Measurements from ENCODE around the gene FNDC3B.

DNA sequence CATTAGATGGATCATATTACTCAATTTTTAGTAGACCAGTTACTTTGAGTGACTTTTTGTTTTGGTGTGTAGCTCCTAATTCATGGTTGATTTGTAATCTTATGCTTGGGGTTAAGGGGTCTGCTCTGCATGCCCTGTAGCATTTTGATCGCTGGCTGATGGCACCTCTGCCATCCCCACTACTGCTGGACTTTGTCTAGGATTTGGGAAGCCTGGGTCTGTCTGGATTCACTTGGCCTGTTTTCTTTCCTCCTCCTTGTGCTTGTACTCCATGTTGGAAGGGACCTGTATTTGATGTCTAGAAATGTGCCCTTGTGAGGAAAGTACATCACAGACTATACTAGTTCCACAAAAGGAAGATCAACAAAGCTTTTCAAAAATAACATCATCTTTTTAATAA, 154.1 kb downstream of the FNDC3B start:
- TF ChIP-seq, protein P1, sequence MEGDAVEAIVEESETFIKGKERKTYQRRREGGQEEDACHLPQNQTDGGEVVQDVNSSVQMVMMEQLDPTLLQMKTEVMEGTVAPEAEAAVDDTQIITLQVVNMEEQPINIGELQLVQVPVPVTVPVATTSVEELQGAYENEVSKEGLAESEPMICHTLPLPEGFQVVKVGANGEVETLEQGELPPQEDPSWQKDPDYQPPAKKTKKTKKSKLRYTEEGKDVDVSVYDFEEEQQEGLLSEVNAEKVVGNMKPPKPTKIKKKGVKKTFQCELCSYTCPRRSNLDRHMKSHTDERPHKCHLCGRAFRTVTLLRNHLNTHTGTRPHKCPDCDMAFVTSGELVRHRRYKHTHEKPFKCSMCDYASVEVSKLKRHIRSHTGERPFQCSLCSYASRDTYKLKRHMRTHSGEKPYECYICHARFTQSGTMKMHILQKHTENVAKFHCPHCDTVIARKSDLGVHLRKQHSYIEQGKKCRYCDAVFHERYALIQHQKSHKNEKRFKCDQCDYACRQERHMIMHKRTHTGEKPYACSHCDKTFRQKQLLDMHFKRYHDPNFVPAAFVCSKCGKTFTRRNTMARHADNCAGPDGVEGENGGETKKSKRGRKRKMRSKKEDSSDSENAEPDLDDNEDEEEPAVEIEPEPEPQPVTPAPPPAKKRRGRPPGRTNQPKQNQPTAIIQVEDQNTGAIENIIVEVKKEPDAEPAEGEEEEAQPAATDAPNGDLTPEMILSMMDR (IDR thresholded peaks at IDR 0.05; ENCODE audit: low read depth, low read length): no peak
- no peak for TF ChIP-seq EZH2phosphoT487 (IDR thresholded peaks at IDR 0.05; ENCODE audit: low read depth)

Data from OCI-LY3 (cell line).